Activated naive CD8-positive, alpha-beta T cell treated with anti-CD3 and anti-CD28 coated beads, Interleukin-2, amount 50 U/mL, for 24 hours (primary cell): ENCODE measurements around the gene FGF16.
A peak's percentile ranks its signal among the peaks of the same experiment; 100 is the strongest.

Experiments
- ATAC-seq: fragments of 150-1000 bp; cut with Tn5 transposase; one replicate; pipeline ENCODE4 v1.10.0; 2021
- DNase-seq: peaks from one replicate; pipeline ENCODE4 v3.0.0; 2021
- H3K27ac Mint-ChIP-seq: one replicate; pipeline ENCODE4 v1.8.0; 2021; ENCODE audit warnings: mild to moderate bottlenecking, mixed read lengths
- H3K27me3 Mint-ChIP-seq: one replicate; pipeline ENCODE4 v1.8.0; 2021; ENCODE audit warnings: mixed read lengths
- H3K36me3 Mint-ChIP-seq: one replicate; pipeline ENCODE4 v1.8.0; 2021; ENCODE audit warnings: low read depth, mixed read lengths
- H3K4me1 Mint-ChIP-seq: one replicate; pipeline ENCODE4 v1.8.0; 2021; ENCODE audit warnings: mixed read lengths
- H3K4me3 Mint-ChIP-seq: one replicate; pipeline ENCODE4 v1.8.0; 2021; ENCODE audit warnings: mild to moderate bottlenecking, moderate library complexity, mixed read lengths
- H3K9me3 Mint-ChIP-seq: one replicate; pipeline ENCODE4 v1.8.0; 2021; ENCODE audit warnings: mixed read lengths

FGF16 gene

DNA sequence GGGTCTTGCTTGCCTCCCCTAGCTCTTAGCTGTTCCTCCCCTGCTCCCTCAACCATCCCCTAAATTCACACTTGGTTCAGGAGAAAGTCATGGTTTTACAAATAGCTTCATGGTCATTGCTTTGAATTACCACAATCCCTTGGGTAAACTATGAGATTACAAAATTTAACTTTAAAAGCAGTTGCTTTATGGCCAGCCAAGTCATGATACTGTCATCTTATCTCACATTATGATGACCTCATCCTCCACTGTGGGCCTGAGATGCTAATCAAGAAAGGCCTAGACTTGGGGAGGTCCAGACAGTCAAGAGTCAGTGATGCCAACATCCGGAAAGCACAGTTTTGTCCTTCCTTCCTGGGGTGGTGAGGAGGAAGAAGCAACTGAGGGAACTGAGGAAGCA, 10.5 kb upstream of the FGF16 start:
- no peaks in the 10 kb centered on the region for H3K27me3 Mint-ChIP-seq
- DNase-seq (no peak), ATAC-seq (no peak)
- H3K27ac Mint-ChIP-seq = no peak overlapping the region
- H3K4me3 Mint-ChIP-seq = no peak overlapping the region
- no peaks in the 10 kb centered on the region for H3K9me3 Mint-ChIP-seq
- peaks cover 2% of the 10 kb centered on the region for H3K4me1 Mint-ChIP-seq
- H3K36me3 Mint-ChIP-seq = no peaks in the 10 kb centered on the region

DNA sequence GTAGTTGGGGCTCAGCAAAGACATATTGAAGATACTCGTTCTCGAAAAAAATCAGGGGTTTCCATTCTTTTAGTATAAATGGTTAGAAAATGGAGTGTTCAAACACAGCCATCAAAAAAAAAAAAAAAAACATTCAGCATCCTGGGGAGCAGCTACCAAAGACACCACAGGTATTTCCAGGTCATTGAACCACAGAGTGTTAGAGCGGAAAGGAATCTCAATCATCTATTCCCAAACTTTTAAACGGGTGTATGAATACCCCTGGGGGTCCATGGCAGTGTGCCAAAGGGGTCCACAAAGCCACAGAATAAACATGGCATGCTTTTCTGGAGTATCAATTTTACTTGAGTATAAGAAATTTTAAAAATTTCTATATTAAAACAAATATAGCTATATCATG, 6.9 kb upstream of the FGF16 start:
- ATAC-seq = no peak
- Mint-ChIP-seq H3K9me3 (no peaks in the 10 kb centered on the region), H3K4me3 (no peak overlapping the region), H3K27me3 (peaks cover 10% of the 10 kb centered on the region), H3K4me1 (peaks cover 3% of the 10 kb centered on the region), H3K27ac (no peak overlapping the region), H3K36me3 (no peaks in the 10 kb centered on the region)
- DNase-seq = no peak

DNA sequence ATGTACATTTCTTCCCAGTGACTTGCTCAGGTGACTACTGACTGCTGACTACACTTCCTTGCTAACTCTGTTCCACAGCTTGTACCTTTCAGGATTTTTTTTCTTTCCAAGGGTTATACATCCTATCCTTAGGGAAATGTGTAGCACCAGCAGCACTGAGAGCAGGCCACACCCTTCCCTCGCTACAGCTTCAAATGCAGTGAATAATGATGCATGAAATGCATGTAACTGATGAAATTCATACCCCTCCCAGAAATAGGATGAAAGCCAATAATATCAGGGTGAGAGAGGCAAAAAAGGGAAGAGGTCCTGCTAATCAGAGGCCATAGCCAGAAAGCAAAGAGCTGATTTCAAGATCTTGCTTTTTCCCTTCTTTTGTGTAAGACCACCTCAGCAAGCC, 6.2 kb upstream of the FGF16 start:
- H3K9me3 Mint-ChIP-seq = no peaks in the 10 kb centered on the region
- no peaks in the 10 kb centered on the region for H3K36me3 Mint-ChIP-seq
- peaks cover 4% of the 10 kb centered on the region for H3K4me1 Mint-ChIP-seq
- ATAC-seq = no peak
- no peak for DNase-seq
- H3K4me3 Mint-ChIP-seq = no peak overlapping the region
- H3K27me3 Mint-ChIP-seq = peaks cover 13% of the 10 kb centered on the region
- H3K27ac Mint-ChIP-seq = no peak overlapping the region

DNA sequence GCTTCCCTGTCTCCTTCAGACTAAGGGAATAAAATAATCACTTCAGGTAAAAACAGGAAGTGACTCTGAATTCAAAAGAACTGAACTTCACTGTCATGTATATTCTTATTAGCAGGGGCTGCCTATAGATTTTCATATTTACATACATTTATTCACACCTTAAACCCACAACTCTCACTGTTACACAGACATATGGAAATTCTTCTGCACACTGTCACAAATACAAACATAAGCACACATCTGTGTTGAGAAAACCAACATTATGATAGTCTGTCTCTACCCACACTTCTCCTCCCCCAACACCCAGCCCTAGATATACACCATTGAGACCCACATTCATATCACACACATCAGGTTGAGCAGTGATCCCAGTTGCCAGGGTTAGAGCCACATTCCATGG, 5.7 kb upstream of the FGF16 start:
- H3K4me1 Mint-ChIP-seq = peaks cover 5% of the 10 kb centered on the region
- no peaks in the 10 kb centered on the region for H3K36me3 Mint-ChIP-seq
- DNase-seq (no peak), ATAC-seq (no peak)
- no peaks in the 10 kb centered on the region for H3K9me3 Mint-ChIP-seq
- H3K4me3 Mint-ChIP-seq = no peak overlapping the region
- peaks cover 14% of the 10 kb centered on the region for H3K27me3 Mint-ChIP-seq
- no peak overlapping the region for H3K27ac Mint-ChIP-seq

DNA sequence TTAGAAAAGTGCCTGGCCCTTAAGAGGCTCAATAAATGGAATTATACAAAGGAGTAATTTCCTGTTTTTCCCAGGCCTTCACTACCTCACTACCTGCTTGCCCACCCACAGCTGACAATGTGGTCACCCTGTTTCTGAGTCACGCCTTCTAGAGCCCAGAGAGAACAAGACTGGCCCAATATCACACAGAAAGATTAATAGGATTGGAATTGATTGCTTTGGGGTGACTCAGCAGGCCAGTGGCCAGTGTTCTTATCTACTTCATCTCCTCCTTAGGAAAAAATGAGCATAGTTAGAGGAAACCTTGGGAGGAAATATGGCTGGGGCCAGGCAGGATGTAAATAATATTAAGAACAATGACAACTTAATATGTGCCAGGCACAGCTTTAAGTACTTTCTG, 4.5 kb upstream of the FGF16 start:
- peaks cover 21% of the 10 kb centered on the region for H3K27me3 Mint-ChIP-seq
- ATAC-seq = no peak

DNA sequence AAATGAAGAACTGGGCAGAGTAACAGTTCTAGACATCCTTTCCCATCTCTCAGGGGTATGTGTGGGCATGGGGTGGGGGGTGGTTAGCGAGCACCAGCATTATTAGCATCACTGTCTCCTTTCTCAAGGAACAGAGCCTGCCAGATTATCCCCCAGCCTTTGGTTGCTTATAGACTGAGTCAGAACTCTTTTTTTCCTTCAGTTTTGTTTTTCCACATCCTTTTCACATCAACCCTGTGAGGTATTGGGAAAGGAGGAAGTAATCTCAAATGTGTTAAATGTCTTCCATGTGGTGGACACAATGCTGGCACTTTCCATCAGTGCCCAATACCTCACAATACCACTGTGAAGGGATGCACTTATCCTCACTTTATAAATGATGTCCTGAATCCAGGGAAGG, 3.1 kb upstream of the FGF16 start:
- no peaks in the 10 kb centered on the region for H3K36me3 Mint-ChIP-seq
- H3K4me3 Mint-ChIP-seq = no peak overlapping the region
- no peak overlapping the region for H3K27ac Mint-ChIP-seq
- no peaks in the 10 kb centered on the region for H3K9me3 Mint-ChIP-seq
- DNase-seq (no peak), ATAC-seq (no peak)
- peaks cover 26% of the 10 kb centered on the region for H3K27me3 Mint-ChIP-seq
- peaks cover 13% of the 10 kb centered on the region for H3K4me1 Mint-ChIP-seq

More for the DNA sequence above, 4.5 kb upstream of the FGF16 start:
- H3K27ac Mint-ChIP-seq = no peak overlapping the region
- DNase-seq = no peak
- H3K4me3 Mint-ChIP-seq = no peak overlapping the region
- H3K36me3 Mint-ChIP-seq = no peaks in the 10 kb centered on the region
- no peaks in the 10 kb centered on the region for H3K9me3 Mint-ChIP-seq
- H3K4me1 Mint-ChIP-seq = peaks cover 13% of the 10 kb centered on the region

DNA sequence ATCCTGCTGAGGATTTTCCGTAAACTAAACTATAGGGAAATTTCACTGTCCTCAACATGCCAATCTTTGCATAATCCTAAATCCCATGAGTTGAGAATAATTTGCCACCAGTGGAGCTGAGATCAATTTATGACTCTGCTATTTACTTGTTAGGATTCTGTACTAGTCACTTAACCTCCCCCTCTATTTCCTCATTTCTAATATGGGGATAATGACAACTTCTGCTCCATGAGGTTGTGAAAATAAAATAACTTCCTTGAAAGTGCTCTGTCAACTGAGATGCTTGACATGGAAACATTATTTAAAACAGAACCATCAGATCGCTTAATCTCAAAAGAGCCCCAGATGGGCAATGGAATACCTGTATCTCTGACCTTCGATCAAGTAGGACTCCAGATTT, 2.6 kb upstream of the FGF16 start:
- Mint-ChIP-seq H3K4me1 (peaks cover 13% of the 10 kb centered on the region), H3K27ac (no peak overlapping the region), H3K36me3 (no peaks in the 10 kb centered on the region), H3K4me3 (no peak overlapping the region), H3K9me3 (no peaks in the 10 kb centered on the region), H3K27me3 (peaks cover 26% of the 10 kb centered on the region)
- no peak for ATAC-seq
- no peak for DNase-seq

DNA sequence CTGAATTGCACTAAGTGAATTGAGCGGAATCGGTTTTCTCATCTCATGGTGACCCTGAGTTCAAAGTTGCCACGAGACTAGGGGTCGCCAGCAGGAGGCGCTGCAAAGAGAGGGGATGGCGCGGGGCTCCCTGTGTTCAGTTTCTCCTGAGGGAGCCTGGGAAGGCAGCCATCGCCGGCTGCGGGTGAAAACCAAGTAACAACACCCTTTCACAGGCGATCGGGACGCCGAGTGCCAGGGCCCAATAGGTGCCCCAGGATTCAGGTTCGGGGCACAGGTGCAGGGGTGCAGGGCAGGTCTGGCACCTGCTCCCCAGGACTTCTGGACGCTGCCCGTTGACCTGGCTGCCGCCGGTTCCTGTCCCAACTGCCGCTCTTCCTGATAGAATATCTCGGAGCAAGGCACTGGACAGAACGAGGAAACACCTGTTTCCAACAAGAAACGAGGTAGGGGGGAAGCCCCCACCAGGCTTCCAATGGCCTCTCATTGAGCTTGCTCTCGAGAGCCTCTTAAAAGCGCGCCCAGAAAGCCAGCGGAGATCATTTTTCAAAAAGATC, 1.1 kb upstream of the FGF16 start:
- no peak overlapping the region for H3K27ac Mint-ChIP-seq
- ATAC-seq = no peak

DNA sequence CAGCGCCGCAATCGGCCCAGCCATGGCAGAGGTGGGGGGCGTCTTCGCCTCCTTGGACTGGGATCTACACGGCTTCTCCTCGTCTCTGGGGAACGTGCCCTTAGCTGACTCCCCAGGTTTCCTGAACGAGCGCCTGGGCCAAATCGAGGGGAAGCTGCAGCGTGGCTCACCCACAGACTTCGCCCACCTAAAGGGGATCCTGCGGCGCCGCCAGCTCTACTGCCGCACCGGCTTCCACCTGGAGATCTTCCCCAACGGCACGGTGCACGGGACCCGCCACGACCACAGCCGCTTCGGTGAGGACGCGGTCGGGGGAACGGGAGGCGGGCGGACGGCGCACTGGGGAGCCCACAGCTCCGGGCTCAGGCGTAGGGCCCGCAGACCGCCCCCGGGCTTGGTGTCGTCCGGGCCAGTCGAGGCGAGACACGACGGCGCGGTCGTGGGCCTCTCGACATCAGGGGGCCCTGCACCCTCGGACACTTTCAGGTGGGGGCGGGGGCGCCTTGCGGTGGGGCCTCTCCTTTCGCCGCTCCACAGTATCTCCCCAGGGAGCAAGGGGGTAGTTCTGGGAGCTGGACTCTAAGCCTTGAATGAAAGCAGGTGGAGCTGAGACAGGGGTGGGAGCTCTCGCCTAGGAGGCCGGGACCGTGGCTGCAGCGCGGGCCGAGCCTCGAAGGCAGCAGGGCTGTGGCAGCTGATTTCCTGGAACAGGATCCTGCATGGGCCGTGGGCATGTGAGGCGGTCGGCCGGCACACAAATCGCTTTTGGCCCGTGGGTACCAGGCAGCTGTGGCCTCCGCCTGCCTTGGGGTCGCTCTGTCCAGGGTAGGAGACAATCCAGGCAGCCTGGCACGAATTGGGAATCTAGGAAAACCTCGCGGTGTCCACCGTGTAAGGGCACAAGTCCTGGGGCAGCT, 722 bp downstream of the FGF16 start:
- Mint-ChIP-seq H3K27me3 (peaks cover 28% of the 10 kb centered on the region), H3K27ac (no peak overlapping the region), H3K4me3 (no peak overlapping the region), H3K36me3 (no peaks in the 10 kb centered on the region), H3K4me1 (peaks cover 11% of the 10 kb centered on the region), H3K9me3 (no peaks in the 10 kb centered on the region)
- ATAC-seq (no peak), DNase-seq (no peak)

More for the DNA sequence above, 1.1 kb upstream of the FGF16 start:
- H3K36me3 Mint-ChIP-seq = no peaks in the 10 kb centered on the region
- peak; percentile 19 for DNase-seq
- peak overlapping the region; percentile 68 for H3K4me3 Mint-ChIP-seq
- no peaks in the 10 kb centered on the region for H3K9me3 Mint-ChIP-seq
- H3K27me3 Mint-ChIP-seq = peaks cover 28% of the 10 kb centered on the region
- peaks cover 13% of the 10 kb centered on the region for H3K4me1 Mint-ChIP-seq

DNA sequence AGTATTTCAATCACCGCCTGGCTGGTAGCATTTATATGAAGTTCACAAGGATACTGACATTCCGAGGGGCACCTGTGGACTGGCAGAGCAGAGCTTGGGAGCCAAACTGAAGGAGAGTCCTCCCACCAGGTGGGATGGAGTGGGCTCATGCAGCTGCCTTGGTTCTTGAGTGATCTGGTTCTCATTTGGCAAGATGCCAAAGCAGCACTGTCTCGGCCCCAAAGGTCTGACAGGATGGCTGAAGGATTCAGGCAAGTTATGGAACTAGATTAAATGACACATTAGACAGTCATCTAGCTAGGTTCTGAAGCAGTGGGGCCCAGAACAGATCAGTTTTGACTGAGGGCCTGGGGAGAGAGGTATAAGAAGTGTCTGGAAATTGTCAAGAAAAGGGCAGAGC, 3.2 kb downstream of the FGF16 start:
- H3K9me3 Mint-ChIP-seq = no peaks in the 10 kb centered on the region
- ATAC-seq (no peak), DNase-seq (no peak)
- H3K27me3 Mint-ChIP-seq = peaks cover 19% of the 10 kb centered on the region
- peaks cover 11% of the 10 kb centered on the region for H3K4me1 Mint-ChIP-seq
- H3K4me3 Mint-ChIP-seq = no peak overlapping the region
- no peaks in the 10 kb centered on the region for H3K36me3 Mint-ChIP-seq
- no peak overlapping the region for H3K27ac Mint-ChIP-seq

DNA sequence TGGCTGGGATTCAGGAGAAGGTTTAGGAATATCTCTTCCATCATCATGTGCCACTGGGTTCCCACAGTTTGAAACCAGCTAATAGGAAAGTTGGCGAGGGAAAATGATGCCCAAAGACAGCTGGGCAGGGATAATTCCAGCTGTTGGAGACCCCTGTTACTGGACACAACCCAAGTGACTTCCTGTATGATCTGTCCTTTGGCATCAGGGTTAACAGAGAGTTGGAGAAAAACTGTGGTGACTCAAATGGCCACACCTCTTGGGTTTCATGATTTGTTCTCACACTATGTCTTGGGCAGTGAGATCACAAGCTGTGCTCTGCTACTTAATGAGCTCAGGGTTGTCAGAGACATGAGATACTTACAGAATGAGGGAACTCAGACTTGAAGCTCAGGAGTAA, 3.8 kb downstream of the FGF16 start:
- no peak overlapping the region for H3K4me3 Mint-ChIP-seq
- DNase-seq (no peak), ATAC-seq (no peak)
- H3K9me3 Mint-ChIP-seq = no peaks in the 10 kb centered on the region
- peaks cover 9% of the 10 kb centered on the region for H3K4me1 Mint-ChIP-seq
- H3K27ac Mint-ChIP-seq = no peak overlapping the region
- peaks cover 15% of the 10 kb centered on the region for H3K27me3 Mint-ChIP-seq
- no peaks in the 10 kb centered on the region for H3K36me3 Mint-ChIP-seq

DNA sequence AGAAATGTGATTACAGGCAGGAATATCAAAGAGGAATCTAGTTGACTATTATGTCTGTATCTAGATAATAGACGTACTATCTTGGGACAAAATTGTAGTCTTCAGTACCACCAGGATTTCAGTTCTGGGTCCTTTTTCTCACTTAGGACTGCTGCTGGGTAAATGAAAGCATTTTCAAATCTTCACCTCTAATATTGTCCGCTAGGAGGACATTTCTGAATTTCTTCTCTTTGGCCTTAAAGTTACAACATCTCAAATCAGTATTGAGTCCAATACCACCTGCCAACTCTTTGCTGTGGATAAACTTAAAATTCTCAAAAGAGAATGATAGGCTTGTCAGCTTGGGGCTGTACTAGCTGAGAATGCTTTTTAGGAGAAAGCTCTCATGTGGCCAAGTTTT, 6.0 kb downstream of the FGF16 start:
- H3K9me3 Mint-ChIP-seq = no peaks in the 10 kb centered on the region
- no peaks in the 10 kb centered on the region for H3K36me3 Mint-ChIP-seq
- no peaks in the 10 kb centered on the region for H3K4me1 Mint-ChIP-seq
- H3K27me3 Mint-ChIP-seq = peaks cover 7% of the 10 kb centered on the region
- H3K27ac Mint-ChIP-seq = no peak overlapping the region
- DNase-seq (no peak), ATAC-seq (no peak)
- no peak overlapping the region for H3K4me3 Mint-ChIP-seq

DNA sequence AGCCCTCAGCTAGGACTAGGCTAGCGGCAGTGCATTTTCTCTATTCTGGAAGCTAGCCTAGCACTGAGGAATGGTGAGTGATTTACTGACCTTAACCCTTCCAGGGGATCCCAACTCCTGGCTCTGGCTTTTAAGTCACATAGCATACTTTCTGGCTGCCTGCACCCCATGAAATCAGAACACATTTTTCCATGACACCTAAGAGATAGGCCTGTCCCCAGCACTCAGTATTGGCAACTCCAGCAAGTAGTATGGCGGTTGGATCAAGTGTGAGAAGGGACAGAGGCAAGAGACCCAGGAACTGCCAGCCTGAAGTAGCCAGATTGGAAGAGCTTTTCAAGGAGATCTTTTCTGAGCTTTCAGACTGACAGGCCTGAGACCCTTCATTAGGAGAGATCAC, 8.2 kb downstream of the FGF16 start:
- ATAC-seq = no peak
- Mint-ChIP-seq H3K4me1 (no peaks in the 10 kb centered on the region), H3K27me3 (peaks cover 2% of the 10 kb centered on the region), H3K27ac (no peak overlapping the region), H3K4me3 (no peak overlapping the region), H3K9me3 (no peaks in the 10 kb centered on the region), H3K36me3 (no peaks in the 10 kb centered on the region)
- no peak for DNase-seq

DNA sequence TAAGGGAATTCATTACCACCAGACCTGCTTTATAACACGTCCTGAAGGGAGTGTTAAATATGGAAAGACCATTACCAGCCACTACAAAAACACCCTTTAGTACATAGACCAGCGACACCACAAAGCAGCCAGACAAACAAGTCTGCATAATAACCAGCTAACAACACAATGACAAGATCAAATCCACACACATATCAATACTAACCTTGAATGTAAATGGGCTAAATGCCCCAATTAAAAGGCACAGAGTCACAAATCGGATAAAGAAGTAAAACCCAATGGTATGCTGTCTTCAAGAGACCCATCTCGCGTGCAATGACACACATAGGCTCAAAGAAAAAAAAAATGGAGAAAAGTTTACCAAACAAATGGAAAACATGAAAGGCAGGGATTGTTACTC, 36.9 kb downstream of the FGF16 start:
- Mint-ChIP-seq H3K36me3 (no peaks in the 10 kb centered on the region), H3K9me3 (peaks cover 7% of the 10 kb centered on the region), H3K27me3 (no peaks in the 10 kb centered on the region), H3K4me1 (no peaks in the 10 kb centered on the region), H3K4me3 (no peak overlapping the region), H3K27ac (no peak overlapping the region)
- DNase-seq (no peak), ATAC-seq (no peak)

DNA sequence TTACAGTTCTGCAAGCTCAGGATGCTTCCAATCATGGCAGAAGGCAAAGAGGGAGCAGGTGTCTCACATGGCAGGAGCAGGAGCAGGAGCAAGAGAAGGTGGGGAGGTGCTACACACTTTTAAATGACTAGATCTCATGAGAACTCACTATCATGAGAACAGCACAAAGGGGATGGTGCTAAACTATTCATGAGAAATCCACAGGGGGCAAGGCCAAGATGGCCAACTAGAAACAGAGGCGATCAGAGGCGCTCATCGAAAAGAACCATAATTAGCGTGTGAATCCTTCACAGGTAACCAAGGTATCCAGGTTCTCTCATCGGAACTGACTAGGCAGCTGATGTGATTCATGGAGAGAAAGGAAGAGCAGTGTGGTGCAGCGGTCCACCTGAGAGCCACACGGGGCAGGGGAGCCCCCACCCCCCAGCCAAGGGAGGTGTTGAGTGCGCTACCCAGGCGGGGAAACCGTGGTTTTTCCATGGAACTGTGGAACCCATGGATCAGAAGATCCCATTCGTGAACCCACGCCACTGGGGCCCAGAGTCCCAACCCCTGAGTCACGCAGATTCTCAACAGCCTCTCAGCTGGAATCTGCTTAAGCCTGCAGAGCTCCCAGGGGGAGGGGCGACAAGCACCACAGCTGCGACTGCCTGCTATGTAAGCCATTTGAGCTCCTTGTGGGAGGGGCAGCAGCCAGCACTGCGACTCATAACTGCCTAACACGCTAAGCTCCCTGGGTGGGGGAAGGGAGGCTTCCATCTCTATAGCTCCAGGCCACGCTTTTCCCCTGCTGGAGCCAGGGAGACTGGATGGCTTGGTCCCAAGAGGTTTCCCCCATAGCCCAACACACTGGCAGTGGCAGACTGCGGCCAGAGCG, 46.7 kb downstream of the FGF16 start:
- Mint-ChIP-seq H3K9me3 (no peaks in the 10 kb centered on the region), H3K36me3 (no peaks in the 10 kb centered on the region), H3K27ac (no peak overlapping the region), H3K27me3 (peaks cover 3% of the 10 kb centered on the region), H3K4me1 (no peaks in the 10 kb centered on the region), H3K4me3 (no peak overlapping the region)
- DNase-seq (no peak), ATAC-seq (no peak)
